Osteoblast (primary cell): Measurements from ENCODE around the gene FAM3B. TPM values are rescaled to one million over a fixed set of nuclear protein-coding genes. Genes with fewer than 3 reads are reported as not detected.

Experiments used
- DNase-seq: peaks from one replicate; pipeline ENCODE4 v3.0.0; 2011; ENCODE audit warnings: low spot score, mixed read lengths; ENCODE audit not compliant: insufficient read length; ENCODE audit errors: missing footprints
- H2AFZ ChIP-seq: 2 replicates; pipeline ENCODE4 v1.6.0; 2011; ENCODE audit warnings: mild to moderate bottlenecking, low read length
- H3K27ac ChIP-seq: 2 replicates; pipeline ENCODE4 v1.5.1; 2011; ENCODE audit warnings: mild to moderate bottlenecking, low read depth, low read length, moderate library complexity
- H3K27me3 ChIP-seq: 2 replicates; pipeline ENCODE4 v1.6.0; 2012; ENCODE audit warnings: mild to moderate bottlenecking, control low read depth, inconsistent platforms, low read length, moderate library complexity; ENCODE audit not compliant: insufficient read depth
- H3K36me3 ChIP-seq: 2 replicates; pipeline ENCODE4 v1.5.1; 2011; ENCODE audit warnings: mild to moderate bottlenecking, low read length, control low read depth, moderate library complexity; ENCODE audit not compliant: insufficient read depth
- H3K4me1 ChIP-seq: 2 replicates; pipeline ENCODE4 v1.5.1; 2011; ENCODE audit warnings: mild to moderate bottlenecking, low read length, control low read depth, moderate library complexity; ENCODE audit not compliant: insufficient read depth
- H3K4me2 ChIP-seq: 2 replicates; pipeline ENCODE4 v1.6.0; 2011; ENCODE audit warnings: mild to moderate bottlenecking, low read length; ENCODE audit not compliant: insufficient read depth
- H3K4me3 ChIP-seq: fragments of 200-600 bp; sonication (generic); 3 replicates; pipeline ENCODE4 v1.5.1; 2012; ENCODE audit warnings: mild to moderate bottlenecking, low read length, inconsistent platforms; ENCODE audit not compliant: insufficient read depth
- H3K79me2 ChIP-seq: 2 replicates; pipeline ENCODE4 v1.6.0; 2012; ENCODE audit warnings: mild to moderate bottlenecking, low read length, control low read depth, inconsistent platforms; ENCODE audit not compliant: insufficient read depth
- H3K9me3 ChIP-seq: 2 replicates; pipeline ENCODE4 v1.5.1; 2011; ENCODE audit warnings: low read depth, low read length, control low read depth
- H4K20me1 ChIP-seq: 2 replicates; pipeline ENCODE4 v1.6.0; 2012; ENCODE audit warnings: mild to moderate bottlenecking, low read length, control low read depth; ENCODE audit not compliant: insufficient read depth
- total RNA-seq: library from RNA; depleted of rRNA; stranded (reverse); fragments of >200 nt; gene quantifications from 2 replicates; pipeline ENCODE4 v1.2.3, GENCODE V29; 2012
- TF ChIP-seq, protein P1 (sequence below): IDR thresholded peaks from 2 replicates; pipeline ENCODE4 v1.5.1; 2011; ENCODE audit warnings: mild to moderate bottlenecking, low read depth, low read length, moderate library complexity; ENCODE audit errors: extremely low read depth

Gene FAM3B
- total RNA-seq, 1 donor: not detected

GRCh38 chr21:41373763-41374162, 57.2 kb downstream of the FAM3B start:
- Histone ChIP-seq H4K20me1 (no peaks in the 10 kb centered on the region), H3K4me2 (no peak overlapping the region), H3K9me3 (no peaks in the 10 kb centered on the region), H3K79me2 (no peaks in the 10 kb centered on the region), H3K4me1 (no peaks in the 10 kb centered on the region), H3K27me3 (peaks cover 5% of the 10 kb centered on the region), H3K4me3 (no peak overlapping the region), H3K36me3 (no peaks in the 10 kb centered on the region), H2AFZ (no peak overlapping the region), H3K27ac (no peak overlapping the region)
- TF ChIP-seq, protein P1, sequence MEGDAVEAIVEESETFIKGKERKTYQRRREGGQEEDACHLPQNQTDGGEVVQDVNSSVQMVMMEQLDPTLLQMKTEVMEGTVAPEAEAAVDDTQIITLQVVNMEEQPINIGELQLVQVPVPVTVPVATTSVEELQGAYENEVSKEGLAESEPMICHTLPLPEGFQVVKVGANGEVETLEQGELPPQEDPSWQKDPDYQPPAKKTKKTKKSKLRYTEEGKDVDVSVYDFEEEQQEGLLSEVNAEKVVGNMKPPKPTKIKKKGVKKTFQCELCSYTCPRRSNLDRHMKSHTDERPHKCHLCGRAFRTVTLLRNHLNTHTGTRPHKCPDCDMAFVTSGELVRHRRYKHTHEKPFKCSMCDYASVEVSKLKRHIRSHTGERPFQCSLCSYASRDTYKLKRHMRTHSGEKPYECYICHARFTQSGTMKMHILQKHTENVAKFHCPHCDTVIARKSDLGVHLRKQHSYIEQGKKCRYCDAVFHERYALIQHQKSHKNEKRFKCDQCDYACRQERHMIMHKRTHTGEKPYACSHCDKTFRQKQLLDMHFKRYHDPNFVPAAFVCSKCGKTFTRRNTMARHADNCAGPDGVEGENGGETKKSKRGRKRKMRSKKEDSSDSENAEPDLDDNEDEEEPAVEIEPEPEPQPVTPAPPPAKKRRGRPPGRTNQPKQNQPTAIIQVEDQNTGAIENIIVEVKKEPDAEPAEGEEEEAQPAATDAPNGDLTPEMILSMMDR: no peak
- DNase-seq: no peak

- H3K4me3 ChIP-seq: no peak overlapping the region
- H3K27me3 ChIP-seq: peaks cover under 1% of the 10 kb centered on the region
- no peak overlapping the region for H3K27ac ChIP-seq
- no peaks in the 10 kb centered on the region for H4K20me1 ChIP-seq
- no peaks in the 10 kb centered on the region for H3K79me2 ChIP-seq
- H3K36me3 ChIP-seq: no peaks in the 10 kb centered on the region
- no peak overlapping the region for H2AFZ ChIP-seq
- no peak overlapping the region for H3K4me2 ChIP-seq
- H3K4me1 ChIP-seq: no peaks in the 10 kb centered on the region
- no peaks in the 10 kb centered on the region for H3K9me3 ChIP-seq
- no peak for DNase-seq
- TF ChIP-seq, protein P1: no peak
These were observed 57.6 kb downstream of the FAM3B start for GRCh38 chr21:41374177-41374712.

DNA sequence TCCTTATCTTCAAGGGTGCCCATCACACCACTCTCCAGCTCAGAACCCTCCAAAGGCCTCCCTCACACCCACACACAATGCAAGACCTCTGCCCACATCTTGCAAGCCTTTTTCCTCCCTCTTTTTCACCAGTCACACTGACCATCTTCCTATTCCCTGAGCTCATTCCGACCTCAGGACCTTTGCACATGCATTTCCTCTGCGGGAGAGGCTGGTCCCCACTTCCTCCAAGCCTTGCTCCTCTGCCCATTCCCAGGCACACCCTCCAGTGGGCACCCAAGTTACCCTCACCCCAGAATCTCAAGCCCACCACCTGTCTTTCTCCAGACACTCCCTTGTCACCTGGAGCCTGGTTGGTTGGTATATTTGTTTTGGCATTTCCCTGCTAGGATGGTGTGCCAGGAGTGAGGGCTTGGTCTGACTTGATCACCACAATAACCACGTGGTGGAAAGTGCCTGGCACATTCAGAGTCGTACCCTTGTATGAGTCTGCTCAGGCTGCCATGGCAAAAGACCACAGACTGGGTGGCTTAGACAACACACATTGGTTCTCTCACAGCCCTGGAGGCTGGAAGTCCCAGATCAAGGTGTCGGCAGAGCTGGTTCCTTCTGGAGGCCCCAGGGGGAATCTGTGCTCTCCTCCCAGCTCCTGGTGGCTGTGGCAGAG, 58.4 kb downstream of the FAM3B start:
- no peaks in the 10 kb centered on the region for H3K36me3 ChIP-seq
- H3K27ac ChIP-seq: no peak overlapping the region
- H3K4me1 ChIP-seq: no peaks in the 10 kb centered on the region
- no peaks in the 10 kb centered on the region for H3K9me3 ChIP-seq
- TF ChIP-seq, protein P1: no peak
- no peak overlapping the region for H2AFZ ChIP-seq
- H3K79me2 ChIP-seq: no peaks in the 10 kb centered on the region
- no peaks in the 10 kb centered on the region for H3K27me3 ChIP-seq
- no peak for DNase-seq
- H3K4me2 ChIP-seq: no peak overlapping the region
- no peaks in the 10 kb centered on the region for H4K20me1 ChIP-seq
- H3K4me3 ChIP-seq: no peak overlapping the region

DNA sequence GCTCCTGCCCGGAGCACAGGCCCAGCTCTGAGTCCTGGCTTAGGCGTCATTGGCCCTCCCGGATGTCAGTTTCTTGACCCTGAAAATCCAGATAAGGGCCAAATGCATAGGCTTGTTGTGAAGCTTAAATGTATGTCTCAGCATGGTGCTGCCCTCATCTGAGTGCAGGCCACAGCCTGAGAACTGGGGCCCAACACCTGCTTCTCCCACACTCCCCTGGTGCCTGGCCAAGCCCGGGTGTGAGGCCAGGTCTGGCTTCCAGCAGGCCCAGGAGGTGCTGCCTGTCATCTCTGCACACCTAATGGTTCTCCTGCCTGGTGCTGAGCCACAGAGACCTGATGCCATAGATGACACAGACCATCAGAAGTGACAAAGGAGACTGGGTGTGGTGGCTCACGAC, 59.3 kb downstream of the FAM3B start:
- no peak for DNase-seq
- Histone ChIP-seq H3K27ac (no peak overlapping the region), H3K9me3 (no peaks in the 10 kb centered on the region), H3K27me3 (no peaks in the 10 kb centered on the region), H3K79me2 (no peaks in the 10 kb centered on the region), H3K36me3 (no peaks in the 10 kb centered on the region), H3K4me3 (no peak overlapping the region), H2AFZ (no peak overlapping the region), H3K4me1 (no peaks in the 10 kb centered on the region), H4K20me1 (no peaks in the 10 kb centered on the region), H3K4me2 (no peak overlapping the region)
- TF ChIP-seq, protein P1: no peak
